ENCODE results near the gene RFT1. TPM values are rescaled to one million over a fixed set of nuclear protein-coding genes. Genes with fewer than 3 reads are reported as not detected.

Gene RFT1
- total RNA-seq, 1 experiment from 2014 or later = 26.3 TPM

DNA sequence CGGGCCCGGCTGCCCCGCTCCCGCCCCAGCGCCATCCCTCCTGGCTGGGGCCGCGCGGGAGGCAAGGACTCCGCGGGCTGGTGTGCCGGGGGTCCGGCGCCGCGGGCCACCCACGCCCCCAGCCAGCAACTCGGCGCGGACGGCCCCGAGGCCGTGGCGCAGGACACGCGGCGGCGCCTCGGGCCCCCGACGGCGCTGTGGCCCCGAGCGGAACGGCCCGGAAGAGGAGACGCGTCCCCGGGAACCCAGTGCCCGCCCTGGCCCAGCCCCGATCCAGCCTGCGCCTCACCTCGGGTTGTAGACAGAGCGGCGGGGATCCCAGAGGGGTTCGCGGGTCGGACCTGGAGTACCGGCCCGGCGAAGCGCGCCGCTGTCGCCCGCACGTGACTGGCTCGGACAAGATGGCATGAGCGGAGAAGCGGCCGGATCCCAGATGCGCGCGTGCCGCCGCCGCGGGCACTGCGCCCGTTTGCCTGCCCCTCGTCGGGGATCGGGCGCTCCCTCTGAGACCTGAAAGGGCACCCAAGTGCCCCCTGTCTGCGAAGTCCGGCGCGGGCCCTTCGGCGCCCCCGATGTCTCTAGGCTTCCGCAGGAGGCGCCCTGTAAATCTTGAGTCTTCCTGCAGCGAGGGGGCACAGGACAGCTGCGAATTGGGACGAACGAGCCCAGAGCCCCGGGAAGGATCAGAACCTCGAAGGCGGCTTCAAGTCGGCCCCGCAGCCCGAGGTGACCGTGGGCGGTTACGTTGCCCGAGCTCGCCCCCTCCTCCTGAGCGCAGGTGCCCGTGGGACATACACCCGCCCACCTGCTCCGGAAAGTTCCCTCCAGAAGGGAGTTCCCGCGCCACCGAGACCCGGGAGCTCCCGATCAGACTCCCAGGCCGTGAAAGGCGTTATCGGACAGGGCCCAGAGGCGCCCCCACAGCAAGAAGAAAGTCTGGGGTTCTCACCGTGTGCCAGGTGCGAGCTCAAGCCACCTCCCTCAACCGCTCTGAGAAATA is 83.8 kb downstream of the RFT1 start (continued):
- TF ChIP-seq, protein P1, sequence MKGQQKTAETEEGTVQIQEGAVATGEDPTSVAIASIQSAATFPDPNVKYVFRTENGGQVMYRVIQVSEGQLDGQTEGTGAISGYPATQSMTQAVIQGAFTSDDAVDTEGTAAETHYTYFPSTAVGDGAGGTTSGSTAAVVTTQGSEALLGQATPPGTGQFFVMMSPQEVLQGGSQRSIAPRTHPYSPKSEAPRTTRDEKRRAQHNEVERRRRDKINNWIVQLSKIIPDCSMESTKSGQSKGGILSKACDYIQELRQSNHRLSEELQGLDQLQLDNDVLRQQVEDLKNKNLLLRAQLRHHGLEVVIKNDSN (CRISPR knock-in tag; IDR thresholded peaks at IDR 0.05) = peak; percentile 86
- no peak for TF ChIP-seq ZNF219 (CRISPR knock-in tag; IDR thresholded peaks at IDR 0.05; ENCODE audit: borderline replicate concordance)
- TF ChIP-seq, protein P2, sequence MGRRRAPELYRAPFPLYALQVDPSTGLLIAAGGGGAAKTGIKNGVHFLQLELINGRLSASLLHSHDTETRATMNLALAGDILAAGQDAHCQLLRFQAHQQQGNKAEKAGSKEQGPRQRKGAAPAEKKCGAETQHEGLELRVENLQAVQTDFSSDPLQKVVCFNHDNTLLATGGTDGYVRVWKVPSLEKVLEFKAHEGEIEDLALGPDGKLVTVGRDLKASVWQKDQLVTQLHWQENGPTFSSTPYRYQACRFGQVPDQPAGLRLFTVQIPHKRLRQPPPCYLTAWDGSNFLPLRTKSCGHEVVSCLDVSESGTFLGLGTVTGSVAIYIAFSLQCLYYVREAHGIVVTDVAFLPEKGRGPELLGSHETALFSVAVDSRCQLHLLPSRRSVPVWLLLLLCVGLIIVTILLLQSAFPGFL (CRISPR knock-in tag; IDR thresholded peaks at IDR 0.05; ENCODE audit: borderline replicate concordance) = no peak

DNA sequence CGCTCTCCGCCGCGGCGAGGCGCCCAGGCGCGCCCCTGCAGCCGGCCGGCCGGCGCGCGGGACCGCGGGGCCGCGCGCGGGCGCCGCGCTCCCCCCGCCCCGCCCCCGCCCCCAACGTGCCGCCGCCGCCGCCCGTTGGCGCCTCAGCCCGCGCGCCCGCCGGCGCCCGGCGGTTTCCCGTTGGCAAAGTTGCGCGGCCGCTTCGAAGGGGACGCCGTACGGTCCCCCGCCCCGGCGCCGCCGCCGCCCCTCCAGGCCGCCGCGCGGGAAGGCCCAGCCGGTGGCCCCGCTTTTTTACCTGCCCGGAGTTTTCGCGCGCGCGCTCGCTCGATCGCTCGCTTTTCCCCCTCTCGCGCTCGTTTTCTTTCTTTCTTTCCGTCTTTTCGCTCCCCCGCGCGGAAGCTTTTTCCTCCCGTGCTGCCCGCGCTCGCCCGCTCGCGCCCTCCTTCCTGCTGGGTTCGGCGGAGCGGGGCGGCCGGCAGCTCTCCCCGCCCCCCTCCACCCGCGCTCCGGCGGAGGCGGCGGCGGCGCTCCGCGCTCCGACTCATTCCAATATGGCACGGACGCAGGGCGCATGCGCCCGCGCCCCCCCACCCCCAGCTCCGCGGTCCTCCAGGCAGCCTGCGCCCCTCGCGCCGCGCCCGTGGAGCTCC is 84.6 kb downstream of the RFT1 start, which contains the start of gene SFMBT1:
Gene SFMBT1, minus strand, starts transcription at position 556 of the 653 bp plus-strand sequence. CDS start 76,945 bp downstream, outside the sequence.
- ATAC-seq (peak; percentile 18), DNase-seq (ENCODE audit: low spot score) (peak; percentile 49)
- Mint-ChIP-seq H3K36me3 (no peaks in the 10 kb centered on the region), H3K4me3 (peak within 1 kb of the TSS; percentile 90), H3K27ac (no peak within 1 kb of the TSS), H3K27me3 (ENCODE audit: low read depth) (peaks cover 42% of the 10 kb centered on the region), H3K9me3 (no peaks in the 10 kb centered on the region), H3K4me1 (peaks cover 32% of the 10 kb centered on the region)
- ChIA-PET POLR2A (no interaction called here), CTCF (interaction anchor here (0.6 to 2.8 kb wide), 8 partner anchors 24 to 225 kb away, joined by 3 to 9 read pairs (median 6); no protein-coding TSS in a partner anchor)
- TF ChIP-seq, protein P3, sequence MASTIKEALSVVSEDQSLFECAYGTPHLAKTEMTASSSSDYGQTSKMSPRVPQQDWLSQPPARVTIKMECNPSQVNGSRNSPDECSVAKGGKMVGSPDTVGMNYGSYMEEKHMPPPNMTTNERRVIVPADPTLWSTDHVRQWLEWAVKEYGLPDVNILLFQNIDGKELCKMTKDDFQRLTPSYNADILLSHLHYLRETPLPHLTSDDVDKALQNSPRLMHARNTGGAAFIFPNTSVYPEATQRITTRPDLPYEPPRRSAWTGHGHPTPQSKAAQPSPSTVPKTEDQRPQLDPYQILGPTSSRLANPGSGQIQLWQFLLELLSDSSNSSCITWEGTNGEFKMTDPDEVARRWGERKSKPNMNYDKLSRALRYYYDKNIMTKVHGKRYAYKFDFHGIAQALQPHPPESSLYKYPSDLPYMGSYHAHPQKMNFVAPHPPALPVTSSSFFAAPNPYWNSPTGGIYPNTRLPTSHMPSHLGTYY (CRISPR knock-in tag; IDR thresholded peaks at IDR 0.05) = no peak
- TF ChIP-seq SMAD4 (CRISPR knock-in tag; IDR thresholded peaks at IDR 0.05) = no peak
- TF ChIP-seq, protein P4, sequence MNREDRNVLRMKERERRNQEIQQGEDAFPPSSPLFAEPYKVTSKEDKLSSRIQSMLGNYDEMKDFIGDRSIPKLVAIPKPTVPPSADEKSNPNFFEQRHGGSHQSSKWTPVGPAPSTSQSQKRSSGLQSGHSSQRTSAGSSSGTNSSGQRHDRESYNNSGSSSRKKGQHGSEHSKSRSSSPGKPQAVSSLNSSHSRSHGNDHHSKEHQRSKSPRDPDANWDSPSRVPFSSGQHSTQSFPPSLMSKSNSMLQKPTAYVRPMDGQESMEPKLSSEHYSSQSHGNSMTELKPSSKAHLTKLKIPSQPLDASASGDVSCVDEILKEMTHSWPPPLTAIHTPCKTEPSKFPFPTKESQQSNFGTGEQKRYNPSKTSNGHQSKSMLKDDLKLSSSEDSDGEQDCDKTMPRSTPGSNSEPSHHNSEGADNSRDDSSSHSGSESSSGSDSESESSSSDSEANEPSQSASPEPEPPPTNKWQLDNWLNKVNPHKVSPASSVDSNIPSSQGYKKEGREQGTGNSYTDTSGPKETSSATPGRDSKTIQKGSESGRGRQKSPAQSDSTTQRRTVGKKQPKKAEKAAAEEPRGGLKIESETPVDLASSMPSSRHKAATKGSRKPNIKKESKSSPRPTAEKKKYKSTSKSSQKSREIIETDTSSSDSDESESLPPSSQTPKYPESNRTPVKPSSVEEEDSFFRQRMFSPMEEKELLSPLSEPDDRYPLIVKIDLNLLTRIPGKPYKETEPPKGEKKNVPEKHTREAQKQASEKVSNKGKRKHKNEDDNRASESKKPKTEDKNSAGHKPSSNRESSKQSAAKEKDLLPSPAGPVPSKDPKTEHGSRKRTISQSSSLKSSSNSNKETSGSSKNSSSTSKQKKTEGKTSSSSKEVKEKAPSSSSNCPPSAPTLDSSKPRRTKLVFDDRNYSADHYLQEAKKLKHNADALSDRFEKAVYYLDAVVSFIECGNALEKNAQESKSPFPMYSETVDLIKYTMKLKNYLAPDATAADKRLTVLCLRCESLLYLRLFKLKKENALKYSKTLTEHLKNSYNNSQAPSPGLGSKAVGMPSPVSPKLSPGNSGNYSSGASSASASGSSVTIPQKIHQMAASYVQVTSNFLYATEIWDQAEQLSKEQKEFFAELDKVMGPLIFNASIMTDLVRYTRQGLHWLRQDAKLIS (CRISPR knock-in tag; IDR thresholded peaks at IDR 0.05; ENCODE audit: borderline replicate concordance) = no peak
- TF ChIP-seq JUN (CRISPR knock-in tag; IDR thresholded peaks at IDR 0.05) = no peak
- TF ChIP-seq GTF2I (CRISPR knock-in tag; conservative IDR thresholded peaks at IDR 0.05) = no peak
- TF ChIP-seq GABPB1 (CRISPR knock-in tag; IDR thresholded peaks at IDR 0.05) = no peak
- no peak for TF ChIP-seq ZBTB21 (CRISPR knock-in tag; IDR thresholded peaks at IDR 0.05; ENCODE audit: borderline replicate concordance)
- no peak for TF ChIP-seq TP53 (CRISPR knock-in tag; IDR thresholded peaks at IDR 0.05)
- TF ChIP-seq ZNF138 (CRISPR knock-in tag; conservative IDR thresholded peaks at IDR 0.05) = no peak
- TF ChIP-seq NR2C2 (CRISPR knock-in tag; IDR thresholded peaks at IDR 0.05) = no peak
- no peak for TF ChIP-seq TEAD4 (CRISPR knock-in tag; IDR thresholded peaks at IDR 0.05)
- no peak for TF ChIP-seq ZNF396 (CRISPR knock-in tag; IDR thresholded peaks at IDR 0.05; ENCODE audit: borderline replicate concordance)
- no peak for TF ChIP-seq TCF7 (CRISPR knock-in tag; IDR thresholded peaks at IDR 0.05; ENCODE audit: low read depth)
- no peak for TF ChIP-seq CREB1 (CRISPR knock-in tag; IDR thresholded peaks at IDR 0.05)
- TF ChIP-seq RORB (CRISPR knock-in tag; IDR thresholded peaks at IDR 0.05) = no peak
- TF ChIP-seq, protein P5, sequence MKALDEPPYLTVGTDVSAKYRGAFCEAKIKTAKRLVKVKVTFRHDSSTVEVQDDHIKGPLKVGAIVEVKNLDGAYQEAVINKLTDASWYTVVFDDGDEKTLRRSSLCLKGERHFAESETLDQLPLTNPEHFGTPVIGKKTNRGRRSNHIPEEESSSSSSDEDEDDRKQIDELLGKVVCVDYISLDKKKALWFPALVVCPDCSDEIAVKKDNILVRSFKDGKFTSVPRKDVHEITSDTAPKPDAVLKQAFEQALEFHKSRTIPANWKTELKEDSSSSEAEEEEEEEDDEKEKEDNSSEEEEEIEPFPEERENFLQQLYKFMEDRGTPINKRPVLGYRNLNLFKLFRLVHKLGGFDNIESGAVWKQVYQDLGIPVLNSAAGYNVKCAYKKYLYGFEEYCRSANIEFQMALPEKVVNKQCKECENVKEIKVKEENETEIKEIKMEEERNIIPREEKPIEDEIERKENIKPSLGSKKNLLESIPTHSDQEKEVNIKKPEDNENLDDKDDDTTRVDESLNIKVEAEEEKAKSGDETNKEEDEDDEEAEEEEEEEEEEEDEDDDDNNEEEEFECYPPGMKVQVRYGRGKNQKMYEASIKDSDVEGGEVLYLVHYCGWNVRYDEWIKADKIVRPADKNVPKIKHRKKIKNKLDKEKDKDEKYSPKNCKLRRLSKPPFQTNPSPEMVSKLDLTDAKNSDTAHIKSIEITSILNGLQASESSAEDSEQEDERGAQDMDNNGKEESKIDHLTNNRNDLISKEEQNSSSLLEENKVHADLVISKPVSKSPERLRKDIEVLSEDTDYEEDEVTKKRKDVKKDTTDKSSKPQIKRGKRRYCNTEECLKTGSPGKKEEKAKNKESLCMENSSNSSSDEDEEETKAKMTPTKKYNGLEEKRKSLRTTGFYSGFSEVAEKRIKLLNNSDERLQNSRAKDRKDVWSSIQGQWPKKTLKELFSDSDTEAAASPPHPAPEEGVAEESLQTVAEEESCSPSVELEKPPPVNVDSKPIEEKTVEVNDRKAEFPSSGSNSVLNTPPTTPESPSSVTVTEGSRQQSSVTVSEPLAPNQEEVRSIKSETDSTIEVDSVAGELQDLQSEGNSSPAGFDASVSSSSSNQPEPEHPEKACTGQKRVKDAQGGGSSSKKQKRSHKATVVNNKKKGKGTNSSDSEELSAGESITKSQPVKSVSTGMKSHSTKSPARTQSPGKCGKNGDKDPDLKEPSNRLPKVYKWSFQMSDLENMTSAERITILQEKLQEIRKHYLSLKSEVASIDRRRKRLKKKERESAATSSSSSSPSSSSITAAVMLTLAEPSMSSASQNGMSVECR (CRISPR knock-in tag; IDR thresholded peaks at IDR 0.05; ENCODE audit: borderline replicate concordance) = no peak

Data from WTC11 (cell line).